Activated CD4-positive, alpha-beta T cell treated with anti-CD3 and anti-CD28 coated beads, Interleukin-2, amount 10 ng/mL, durations not matched to agents 7 days and 5 days (primary cell): Measurements from ENCODE around the gene SNX27. TPM values are rescaled to one million over a fixed set of nuclear protein-coding genes. Genes with fewer than 3 reads are reported as not detected.
"Not testable (repeated sequence)": the region's sequence is repeated elsewhere in the genome, so short reads cannot be mapped to it uniquely, and the experiment has no call there.

ENCODE experiments used
- CTCF ChIA-PET: fragments of 350-600 bp; sonication (Branson Sonifier 250); formaldehyde crosslinking; loops from one replicate; lab custom pipeline; 2021; ENCODE audit warnings: antibody characterized with exemption; lab: Charles Lee
- POLR2A ChIA-PET: fragments of 350-600 bp; sonication (Branson Sonifier 250); formaldehyde crosslinking; loops from one replicate; lab custom pipeline; 2021; ENCODE audit warnings: antibody characterized with exemption; lab: Charles Lee
- DNase-seq: peaks from one replicate; pipeline ENCODE4 v3.0.0-alpha.2; 2020
- H3K27ac Mint-ChIP-seq: one replicate; pipeline ENCODE4 v1.8.0; 2021; ENCODE audit warnings: mild to moderate bottlenecking, moderate library complexity, mixed read lengths
- H3K27me3 Mint-ChIP-seq: one replicate; pipeline ENCODE4 v1.8.0; 2021; ENCODE audit warnings: mixed read lengths
- H3K36me3 Mint-ChIP-seq: one replicate; pipeline ENCODE4 v1.8.0; 2021; ENCODE audit warnings: low read depth, mixed read lengths
- H3K4me1 Mint-ChIP-seq: one replicate; pipeline ENCODE4 v1.8.0; 2021; ENCODE audit warnings: mixed read lengths
- H3K4me3 Mint-ChIP-seq: one replicate; pipeline ENCODE4 v1.8.0; 2021; ENCODE audit warnings: mild to moderate bottlenecking, moderate library complexity, mixed read lengths
- H3K9me3 Mint-ChIP-seq: one replicate; pipeline ENCODE4 v1.8.0; 2021; ENCODE audit warnings: mixed read lengths
- total RNA-seq, 2 experiments: library from RNA; stranded (reverse); gene quantifications; one replicate each; pipeline ENCODE4 v1.2.3, GENCODE V29; 2021

Gene SNX27
- total RNA-seq, 2 experiments from 2014 or later = 24.5 to 25.1 TPM

GRCh38 chr1:151581921-151582320 lies 29.9 kb upstream of the SNX27 start:
- H3K4me3 Mint-ChIP-seq = no peak overlapping the region
- no peaks in the 10 kb centered on the region for H3K4me1 Mint-ChIP-seq
- H3K27ac Mint-ChIP-seq = no peak overlapping the region
- ChIA-PET POLR2A (no interaction called here), CTCF (interaction anchor here (2.0 kb wide), 1 partner anchor 18 kb away, joined by 6 read pairs; no protein-coding TSS in a partner anchor)
- H3K9me3 Mint-ChIP-seq = no peaks in the 10 kb centered on the region
- DNase-seq = no peak
- H3K36me3 Mint-ChIP-seq = no peaks in the 10 kb centered on the region
- no peaks in the 10 kb centered on the region for H3K27me3 Mint-ChIP-seq

GRCh38 chr1:151583796-151584195 lies 28.1 kb upstream of the SNX27 start:
- POLR2A ChIA-PET = no interaction called here
- no peaks in the 10 kb centered on the region for H3K4me1 Mint-ChIP-seq
- H3K27ac Mint-ChIP-seq = no peak overlapping the region
- H3K27me3 Mint-ChIP-seq = peaks cover 4% of the 10 kb centered on the region
- no peak for DNase-seq
- CTCF ChIA-PET = interaction anchor here (0.7 to 3.1 kb wide), 3 partner anchors 10 to 326 kb away, joined by 3 to 15 read pairs (median 3); no protein-coding TSS in a partner anchor
- H3K9me3 Mint-ChIP-seq = no peaks in the 10 kb centered on the region
- H3K36me3 Mint-ChIP-seq = no peaks in the 10 kb centered on the region
- H3K4me3 Mint-ChIP-seq = no peak overlapping the region

- no peak for DNase-seq
- Mint-ChIP-seq H3K4me3 (no peak overlapping the region), H3K36me3 (no peaks in the 10 kb centered on the region), H3K27ac (no peak overlapping the region), H3K27me3 (peaks cover 7% of the 10 kb centered on the region), H3K9me3 (no peaks in the 10 kb centered on the region), H3K4me1 (no peaks in the 10 kb centered on the region)
- CTCF ChIA-PET = interaction anchor here (0.6 to 3.1 kb wide), 3 partner anchors 10 to 325 kb away, joined by 3 to 15 read pairs (median 3); no protein-coding TSS in a partner anchor
- POLR2A ChIA-PET = no interaction called here
Measured at GRCh38 chr1:151584278-151584677, 27.6 kb upstream of the SNX27 start.

GRCh38 chr1:151584780-151585179 lies 27.1 kb upstream of the SNX27 start:
- H3K36me3 Mint-ChIP-seq = no peaks in the 10 kb centered on the region
- no peaks in the 10 kb centered on the region for H3K4me1 Mint-ChIP-seq
- no peak overlapping the region for H3K27ac Mint-ChIP-seq
- no peaks in the 10 kb centered on the region for H3K9me3 Mint-ChIP-seq
- CTCF ChIA-PET = interaction anchor here (0.6 to 3.1 kb wide), 2 partner anchors 9 to 169 kb away, joined by 3 to 15 read pairs; no protein-coding TSS in a partner anchor
- DNase-seq = no peak
- H3K4me3 Mint-ChIP-seq = no peak overlapping the region
- peaks cover 8% of the 10 kb centered on the region for H3K27me3 Mint-ChIP-seq
- POLR2A ChIA-PET = no interaction called here

GRCh38 chr1:151585622-151586021 lies 26.2 kb upstream of the SNX27 start:
- Mint-ChIP-seq H3K4me3 (no peak overlapping the region), H3K4me1 (no peaks in the 10 kb centered on the region), H3K9me3 (no peaks in the 10 kb centered on the region), H3K36me3 (no peaks in the 10 kb centered on the region), H3K27me3 (peaks cover 12% of the 10 kb centered on the region), H3K27ac (no peak overlapping the region)
- POLR2A ChIA-PET = no interaction called here
- CTCF ChIA-PET = interaction anchor here (0.6 to 3.1 kb wide), 3 partner anchors 9 to 166 kb away, joined by 3 to 15 read pairs (median 3); no protein-coding TSS in a partner anchor
- DNase-seq = no peak

- Mint-ChIP-seq H3K36me3 (no peaks in the 10 kb centered on the region), H3K27me3 (peaks cover 25% of the 10 kb centered on the region), H3K4me3 (no peak overlapping the region), H3K27ac (no peak overlapping the region), H3K4me1 (peaks cover 11% of the 10 kb centered on the region), H3K9me3 (no peaks in the 10 kb centered on the region)
- POLR2A ChIA-PET = no interaction called here
- CTCF ChIA-PET = interaction anchor here (0.6 kb wide), 1 partner anchor 241 kb away, joined by 3 read pairs; the partner anchor contains the start of gene RORC
- no peak for DNase-seq
Measured at GRCh38 chr1:151590961-151591360, 20.9 kb upstream of the SNX27 start.

- CTCF ChIA-PET = interaction anchor here (0.5 to 1.7 kb wide), 9 partner anchors 9 to 307 kb away, joined by 3 to 15 read pairs (median 4); no protein-coding TSS in a partner anchor
- Mint-ChIP-seq H3K36me3 (no peaks in the 10 kb centered on the region), H3K4me3 (peak overlapping the region; percentile 38), H3K27ac (no peak overlapping the region), H3K4me1 (peaks cover 11% of the 10 kb centered on the region), H3K9me3 (no peaks in the 10 kb centered on the region), H3K27me3 (peaks cover 22% of the 10 kb centered on the region)
- DNase-seq = no peak
- POLR2A ChIA-PET = no interaction called here
Measured at GRCh38 chr1:151593730-151594129, 18.1 kb upstream of the SNX27 start.

GRCh38 chr1:151594143-151594625 lies 17.7 kb upstream of the SNX27 start:
- peak overlapping the region; percentile 38 for H3K4me3 Mint-ChIP-seq
- peak; percentile 91 for DNase-seq
- H3K4me1 Mint-ChIP-seq = peaks cover 11% of the 10 kb centered on the region
- H3K27ac Mint-ChIP-seq = no peak overlapping the region
- CTCF ChIA-PET = interaction anchor here (0.6 to 1.7 kb wide), 8 partner anchors 10 to 306 kb away, joined by 3 to 15 read pairs (median 4); no protein-coding TSS in a partner anchor
- H3K36me3 Mint-ChIP-seq = no peaks in the 10 kb centered on the region
- POLR2A ChIA-PET = no interaction called here
- no peaks in the 10 kb centered on the region for H3K9me3 Mint-ChIP-seq
- H3K27me3 Mint-ChIP-seq = peaks cover 19% of the 10 kb centered on the region

- CTCF ChIA-PET = interaction anchor here (0.6 to 1.6 kb wide), 5 partner anchors 10 to 226 kb away, joined by 3 to 8 read pairs (median 3); no protein-coding TSS in a partner anchor
- Mint-ChIP-seq H3K4me1 (peaks cover 11% of the 10 kb centered on the region), H3K27me3 (peaks cover 8% of the 10 kb centered on the region), H3K27ac (no peak overlapping the region), H3K4me3 (no peak overlapping the region), H3K36me3 (no peaks in the 10 kb centered on the region), H3K9me3 (no peaks in the 10 kb centered on the region)
- no peak for DNase-seq
- POLR2A ChIA-PET = no interaction called here
Measured at GRCh38 chr1:151596166-151596953, 15.5 kb upstream of the SNX27 start.

- H3K27me3 Mint-ChIP-seq = peaks cover 18% of the 10 kb centered on the region
- H3K9me3 Mint-ChIP-seq, H3K36me3 Mint-ChIP-seq, CTCF ChIA-PET, H3K4me3 Mint-ChIP-seq, H3K27ac Mint-ChIP-seq, H3K4me1 Mint-ChIP-seq, POLR2A ChIA-PET, DNase-seq: not testable (repeated sequence)
Measured at GRCh38 chr1:151602550-151602949, 9.3 kb upstream of the SNX27 start.

GRCh38 chr1:151604291-151604690 lies 7.6 kb upstream of the SNX27 start:
- ChIA-PET POLR2A (no interaction called here), CTCF (interaction anchor here (1.4 kb wide), 1 partner anchor 250 kb away, joined by 3 read pairs; the partner anchor contains the start of gene THEM5)
- no peak overlapping the region for H3K4me3 Mint-ChIP-seq
- H3K27ac Mint-ChIP-seq = no peak overlapping the region
- DNase-seq = no peak
- H3K9me3 Mint-ChIP-seq = no peaks in the 10 kb centered on the region
- no peaks in the 10 kb centered on the region for H3K4me1 Mint-ChIP-seq
- no peaks in the 10 kb centered on the region for H3K36me3 Mint-ChIP-seq
- H3K27me3 Mint-ChIP-seq = peaks cover 22% of the 10 kb centered on the region

- POLR2A ChIA-PET = no interaction called here
- no peaks in the 10 kb centered on the region for H3K36me3 Mint-ChIP-seq
- H3K27ac Mint-ChIP-seq = no peak overlapping the region
- no peak overlapping the region for H3K4me3 Mint-ChIP-seq
- peaks cover 22% of the 10 kb centered on the region for H3K27me3 Mint-ChIP-seq
- no peaks in the 10 kb centered on the region for H3K9me3 Mint-ChIP-seq
- CTCF ChIA-PET = interaction anchor here (0.6 to 2.0 kb wide), 3 partner anchors 10 to 93 kb away, joined by 3 to 9 read pairs (median 3); no protein-coding TSS in a partner anchor
- no peak for DNase-seq
- H3K4me1 Mint-ChIP-seq = peaks cover 3% of the 10 kb centered on the region
Measured at GRCh38 chr1:151606384-151606783, 5.5 kb upstream of the SNX27 start.

- no peaks in the 10 kb centered on the region for H3K9me3 Mint-ChIP-seq
- H3K4me3 Mint-ChIP-seq = no peak overlapping the region
- H3K36me3 Mint-ChIP-seq = no peaks in the 10 kb centered on the region
- peaks cover 6% of the 10 kb centered on the region for H3K4me1 Mint-ChIP-seq
- peaks cover 22% of the 10 kb centered on the region for H3K27me3 Mint-ChIP-seq
- H3K27ac Mint-ChIP-seq = no peak overlapping the region
- no peak for DNase-seq
- ChIA-PET CTCF (interaction anchor here (0.7 kb wide), 1 partner anchor 93 kb away, joined by 3 read pairs; no protein-coding TSS in a partner anchor), POLR2A (no interaction called here)
Measured at GRCh38 chr1:151606857-151607256, 5.0 kb upstream of the SNX27 start.
